ENCODE data around the gene CHMP2A. TPM values are rescaled to one million over a fixed set of nuclear protein-coding genes. Genes with fewer than 3 reads are reported as not detected.

CHMP2A gene
- total and polyA plus RNA-seq, 2 of the 13 experiments (the other 11 are each of a cell fraction or from before 2014, with no cell fraction given), result 49.7 to 55.0 TPM

- TF ChIP-seq ZNF687 (CRISPR knock-in tag; IDR thresholded peaks at IDR 0.05) (peak; percentile 64; the same call in 1 of the 2 replicates), FOXK1 (CRISPR knock-in tag; IDR thresholded peaks at IDR 0.05; ENCODE audit: borderline replicate concordance, low read depth) (peak; percentile 29; the same call in 1 of the 2 replicates), CAMTA2 (CRISPR knock-in tag; IDR thresholded peaks at IDR 0.05; ENCODE audit: borderline replicate concordance) (no peak), STAG1 (CRISPR knock-in tag; IDR thresholded peaks at IDR 0.05) (peak; percentile 27; the same call in 1 of the 2 replicates), ZFP62 (CRISPR knock-in tag; IDR thresholded peaks at IDR 0.05) (no peak), SNRNP70 (IDR thresholded peaks at IDR 0.05; ENCODE audit: low read depth, low read length) (no peak), ZBED4 (CRISPR knock-in tag; IDR thresholded peaks at IDR 0.05; ENCODE audit: borderline replicate concordance) (no peak), ZNF768 (CRISPR knock-in tag; IDR thresholded peaks at IDR 0.05) (no peak), JARID2 (CRISPR knock-in tag; IDR thresholded peaks at IDR 0.05; ENCODE audit: insufficient replicate concordance) (no peak), ZNF264 (CRISPR knock-in tag; IDR thresholded peaks at IDR 0.05) (peak; percentile 72), KDM5A (IDR thresholded peaks at IDR 0.05; ENCODE audit: borderline replicate concordance, low read length) (0 out of 2 replicates have a peak, but pooled peaks have one; percentile 24), HMGA1 (CRISPR knock-in tag; conservative IDR thresholded peaks at IDR 0.05) (no peak), THAP11 (CRISPR knock-in tag; IDR thresholded peaks at IDR 0.05) (peak; percentile 87), RARA (CRISPR knock-in tag; IDR thresholded peaks at IDR 0.05) (0 out of 2 replicates have a peak, but pooled peaks have one; percentile 4), ZBTB37 (CRISPR knock-in tag; IDR thresholded peaks at IDR 0.05) (no peak), MEF2D (CRISPR knock-in tag; IDR thresholded peaks at IDR 0.05) (no peak), SYNCRIP (IDR thresholded peaks at IDR 0.05; ENCODE audit: insufficient read depth, low read depth, low read length) (no peak), NBN (conservative IDR thresholded peaks at IDR 0.05) (no peak), MXD4 (CRISPR knock-in tag; IDR thresholded peaks at IDR 0.05) (0 out of 2 replicates have a peak, but pooled peaks have one; percentile 24), NCOA1 (CRISPR knock-in tag; IDR thresholded peaks at IDR 0.05) (no peak), ZNF598 (CRISPR knock-in tag; IDR thresholded peaks at IDR 0.05; ENCODE audit: borderline replicate concordance) (0 out of 2 replicates have a peak, but pooled peaks have one; percentile 15)
These were observed 3.8 kb upstream of the CHMP2A start (continued) for GRCh38 chr19:58558623-58559274.
